ENCODE results near the gene WDR35.

WDR35 gene

GRCh38 chr2:20012282-20013125 is 22.6 kb upstream of the WDR35 start, which contains the start of gene MATN3:
Gene MATN3, minus strand, starts transcription at chr2:20012668. Its CDS starts 37 bp downstream, at chr2:20012631.
- DNase-seq (ENCODE audit: insufficient read length, low spot score) (no peak), FAIRE-seq (no peak)
- TF ChIP-seq POLR2AphosphoS5 (IDR thresholded peaks at IDR 0.05; ENCODE audit: low read depth, low read length) (no peak), POLR2A (IDR thresholded peaks at IDR 0.05; ENCODE audit: low read depth, low read length) (no peak), TAF1 (IDR thresholded peaks at IDR 0.05; ENCODE audit: low read depth, low read length) (no peak)

GRCh38 chr2:20012032-20012281 is 22.1 kb upstream of the WDR35 start:
- TF ChIP-seq POLR2A (IDR thresholded peaks at IDR 0.05; ENCODE audit: low read depth, low read length) (no peak), SPI1 (IDR thresholded peaks at IDR 0.05; ENCODE audit: low read depth, low read length) (no peak), POLR2AphosphoS5 (IDR thresholded peaks at IDR 0.05; ENCODE audit: low read depth, low read length) (no peak), TAF1 (IDR thresholded peaks at IDR 0.05; ENCODE audit: low read depth, low read length) (no peak), PAX5 (IDR thresholded peaks at IDR 0.05; ENCODE audit: insufficient read depth, low read length, severe bottlenecking) (no peak), POU2F2 (IDR thresholded peaks at IDR 0.05; ENCODE audit: low read depth, low read length) (no peak)
- DNase-seq (ENCODE audit: insufficient read length, low spot score) (no peak), FAIRE-seq (no peak)

- FAIRE-seq (no peak), DNase-seq (ENCODE audit: insufficient read length, low spot score) (no peak)
- TF ChIP-seq TAF1 (IDR thresholded peaks at IDR 0.05; ENCODE audit: low read depth, low read length) (no peak), POLR2AphosphoS5 (IDR thresholded peaks at IDR 0.05; ENCODE audit: low read depth, low read length) (no peak), PAX5 (IDR thresholded peaks at IDR 0.05; ENCODE audit: insufficient read depth, low read length, severe bottlenecking) (no peak), SPI1 (IDR thresholded peaks at IDR 0.05; ENCODE audit: low read depth, low read length) (no peak), POU2F2 (IDR thresholded peaks at IDR 0.05; ENCODE audit: low read depth, low read length) (no peak), POLR2A (IDR thresholded peaks at IDR 0.05; ENCODE audit: low read depth, low read length) (no peak)
These were observed 21.5 kb upstream of the WDR35 start for GRCh38 chr2:20011276-20012031.

- no peak for FAIRE-seq
- TF ChIP-seq PAX5 (IDR thresholded peaks at IDR 0.05; ENCODE audit: insufficient read depth, low read length, severe bottlenecking) (no peak), POLR2A (IDR thresholded peaks at IDR 0.05; ENCODE audit: low read depth, low read length) (no peak), POU2F2 (IDR thresholded peaks at IDR 0.05; ENCODE audit: low read depth, low read length) (no peak), POLR2AphosphoS5 (IDR thresholded peaks at IDR 0.05; ENCODE audit: low read depth, low read length) (no peak), SPI1 (IDR thresholded peaks at IDR 0.05; ENCODE audit: low read depth, low read length) (no peak), TAF1 (IDR thresholded peaks at IDR 0.05; ENCODE audit: low read depth, low read length) (no peak)
- no peak for DNase-seq (ENCODE audit: insufficient read length, low spot score)
These were observed 18.8 kb upstream of the WDR35 start for GRCh38 chr2:20008703-20009102.

- TF ChIP-seq POLR2AphosphoS5 (IDR thresholded peaks at IDR 0.05; ENCODE audit: low read depth, low read length) (no peak), SPI1 (IDR thresholded peaks at IDR 0.05; ENCODE audit: low read depth, low read length) (no peak), TAF1 (IDR thresholded peaks at IDR 0.05; ENCODE audit: low read depth, low read length) (no peak), POLR2A (IDR thresholded peaks at IDR 0.05; ENCODE audit: low read depth, low read length) (no peak), PAX5 (IDR thresholded peaks at IDR 0.05; ENCODE audit: insufficient read depth, low read length, severe bottlenecking) (no peak), POU2F2 (IDR thresholded peaks at IDR 0.05; ENCODE audit: low read depth, low read length) (no peak)
- no peak for DNase-seq (ENCODE audit: insufficient read length, low spot score)
- FAIRE-seq = no peak
These were observed 16.1 kb upstream of the WDR35 start for GRCh38 chr2:20005891-20006470.

- no peak for FAIRE-seq
- no peak for TF ChIP-seq POLR2AphosphoS5 (IDR thresholded peaks at IDR 0.05; ENCODE audit: low read depth, low read length)
- TF ChIP-seq POLR2A (IDR thresholded peaks at IDR 0.05; ENCODE audit: low read depth, low read length) = no peak
- TF ChIP-seq SPI1 (IDR thresholded peaks at IDR 0.05; ENCODE audit: low read depth, low read length) = no peak
- no peak for TF ChIP-seq POU2F2 (IDR thresholded peaks at IDR 0.05; ENCODE audit: low read depth, low read length)
- TF ChIP-seq TAF1 (IDR thresholded peaks at IDR 0.05; ENCODE audit: low read depth, low read length) = no peak
- TF ChIP-seq PAX5 (IDR thresholded peaks at IDR 0.05; ENCODE audit: insufficient read depth, low read length, severe bottlenecking) = no peak
- DNase-seq (ENCODE audit: insufficient read length, low spot score) = no peak
These were observed 15.2 kb upstream of the WDR35 start for GRCh38 chr2:20005067-20005627.

- no peak for FAIRE-seq
- TF ChIP-seq PAX5 (IDR thresholded peaks at IDR 0.05; ENCODE audit: insufficient read depth, low read length, severe bottlenecking) (no peak), POLR2AphosphoS5 (IDR thresholded peaks at IDR 0.05; ENCODE audit: low read depth, low read length) (no peak), SPI1 (IDR thresholded peaks at IDR 0.05; ENCODE audit: low read depth, low read length) (no peak), TAF1 (IDR thresholded peaks at IDR 0.05; ENCODE audit: low read depth, low read length) (no peak), POLR2A (IDR thresholded peaks at IDR 0.05; ENCODE audit: low read depth, low read length) (no peak), POU2F2 (IDR thresholded peaks at IDR 0.05; ENCODE audit: low read depth, low read length) (no peak)
- DNase-seq (ENCODE audit: insufficient read length, low spot score) = no peak
These were observed 11.5 kb upstream of the WDR35 start for GRCh38 chr2:20001361-20001863.

- no peak for DNase-seq (ENCODE audit: insufficient read length, low spot score)
- FAIRE-seq = no peak
- no peak for TF ChIP-seq POLR2A (IDR thresholded peaks at IDR 0.05; ENCODE audit: low read depth, low read length)
- TF ChIP-seq SPI1 (IDR thresholded peaks at IDR 0.05; ENCODE audit: low read depth, low read length) = no peak
These were observed 3.8 kb upstream of the WDR35 start for GRCh38 chr2:19993731-19994130.

GRCh38 chr2:19991895-19992294 is 2.0 kb upstream of the WDR35 start:
- TF ChIP-seq TAF1 (IDR thresholded peaks at IDR 0.05; ENCODE audit: low read depth, low read length) (no peak), PAX5 (IDR thresholded peaks at IDR 0.05; ENCODE audit: insufficient read depth, low read length, severe bottlenecking) (no peak), POLR2AphosphoS5 (IDR thresholded peaks at IDR 0.05; ENCODE audit: low read depth, low read length) (no peak), SPI1 (IDR thresholded peaks at IDR 0.05; ENCODE audit: low read depth, low read length) (no peak), POLR2A (IDR thresholded peaks at IDR 0.05; ENCODE audit: low read depth, low read length) (no peak), POU2F2 (IDR thresholded peaks at IDR 0.05; ENCODE audit: low read depth, low read length) (no peak)
- DNase-seq (ENCODE audit: insufficient read length, low spot score) (no peak), FAIRE-seq (no peak)
